Putamen (tissue), 1 donor: ENCODE results near the gene CASP2.
"Not testable (repeated sequence)": the region's sequence is repeated elsewhere in the genome, so short reads cannot be mapped to it uniquely, and the experiment has no call there.

Experiments
- DNase-seq: peaks from one replicate; pipeline ENCODE4 v3.0.0-alpha.2; 2016; ENCODE audit warnings: low spot score

The CASP2 gene

DNA sequence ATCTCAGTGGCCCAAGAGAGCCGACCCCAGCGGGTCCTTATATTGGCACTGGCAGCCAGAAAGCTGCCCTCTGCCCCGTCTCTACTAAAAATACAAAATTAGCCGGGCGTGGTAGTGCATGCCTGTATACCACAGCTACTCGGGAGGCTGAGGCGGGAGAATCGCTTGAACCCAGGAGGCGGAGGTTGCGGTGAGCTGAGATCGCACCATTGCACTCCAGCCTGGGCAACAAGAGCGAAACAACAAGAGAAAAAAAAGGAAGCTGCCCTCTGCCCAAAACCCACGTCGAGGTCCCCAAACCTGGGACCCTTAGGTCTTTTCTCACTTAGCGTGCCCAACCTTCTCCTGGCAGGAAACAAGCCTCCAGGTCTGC is 24.0 kb upstream of the CASP2 start:
- not testable (repeated sequence) for DNase-seq

DNA sequence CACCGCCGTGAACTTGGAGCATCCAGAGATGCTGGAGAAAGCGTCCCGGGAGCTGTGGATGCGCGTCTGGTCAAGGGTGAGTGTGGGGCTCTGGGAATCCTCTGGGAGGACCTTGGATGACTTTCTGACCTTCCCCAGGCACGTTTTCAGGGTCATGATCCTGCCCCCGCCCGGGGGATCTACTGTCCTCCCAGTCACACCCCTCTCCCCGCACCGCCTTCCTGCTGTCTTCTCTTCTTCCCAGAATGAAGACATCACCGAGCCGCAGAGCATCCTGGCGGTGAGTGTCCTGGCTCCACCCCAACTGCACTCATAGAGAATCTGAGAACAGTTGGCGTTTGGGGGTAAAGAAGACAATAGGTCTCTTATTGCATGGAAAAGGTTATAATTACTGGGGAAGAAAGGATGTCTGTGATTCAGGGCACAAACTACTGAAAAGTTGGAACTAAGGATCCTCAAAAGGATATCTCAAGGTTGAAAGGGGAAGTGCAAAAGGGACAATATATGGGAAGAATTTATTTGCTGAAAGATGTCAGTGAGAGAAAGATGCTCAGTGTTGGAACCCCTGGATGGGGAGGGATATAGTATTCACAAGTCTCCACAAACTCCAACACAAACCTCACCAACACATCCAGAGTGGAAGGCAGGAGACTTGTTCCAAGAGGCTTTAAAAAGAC is 23.0 kb upstream of the CASP2 start:
- DNase-seq, result no peak

DNA sequence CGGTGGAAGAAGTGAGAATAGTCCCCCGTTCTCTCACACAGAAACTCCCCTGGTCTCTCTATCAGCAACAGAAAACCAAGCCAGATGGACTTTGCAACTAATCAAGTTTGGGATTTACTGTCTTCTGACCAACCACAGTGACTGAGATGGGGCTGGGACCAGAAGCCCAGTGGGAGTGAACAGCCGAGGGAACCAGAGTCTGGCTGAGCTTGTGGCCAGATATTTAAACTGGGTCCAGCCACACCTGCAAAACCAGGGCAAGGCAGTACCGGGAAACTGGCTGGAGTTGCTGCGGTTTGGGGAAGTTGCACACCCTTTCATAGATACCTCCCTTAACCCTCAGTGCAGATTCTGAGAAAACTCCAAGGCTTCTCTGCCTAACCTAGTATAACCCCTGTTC is 18.9 kb upstream of the CASP2 start:
- DNase-seq, result no peak

DNA sequence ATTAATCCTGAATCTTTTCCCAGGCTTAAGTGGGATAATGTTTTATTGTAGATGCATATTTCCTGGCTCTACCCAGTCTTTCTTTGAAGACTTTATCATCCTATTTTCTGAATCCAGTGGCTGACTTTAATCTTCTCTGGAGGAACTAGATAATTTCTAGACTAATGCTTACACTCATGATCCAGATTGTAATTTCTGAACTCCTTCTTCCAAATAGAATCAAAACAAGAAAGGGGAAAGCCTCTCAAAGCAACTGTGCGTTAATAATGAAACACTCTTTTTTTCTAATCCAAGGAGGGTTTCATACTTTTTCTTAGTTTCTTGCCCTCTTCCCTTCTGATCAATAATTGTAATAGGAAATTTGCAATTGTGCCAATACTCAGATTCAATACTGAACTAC is 16.9 kb upstream of the CASP2 start:
- no peak for DNase-seq

DNA sequence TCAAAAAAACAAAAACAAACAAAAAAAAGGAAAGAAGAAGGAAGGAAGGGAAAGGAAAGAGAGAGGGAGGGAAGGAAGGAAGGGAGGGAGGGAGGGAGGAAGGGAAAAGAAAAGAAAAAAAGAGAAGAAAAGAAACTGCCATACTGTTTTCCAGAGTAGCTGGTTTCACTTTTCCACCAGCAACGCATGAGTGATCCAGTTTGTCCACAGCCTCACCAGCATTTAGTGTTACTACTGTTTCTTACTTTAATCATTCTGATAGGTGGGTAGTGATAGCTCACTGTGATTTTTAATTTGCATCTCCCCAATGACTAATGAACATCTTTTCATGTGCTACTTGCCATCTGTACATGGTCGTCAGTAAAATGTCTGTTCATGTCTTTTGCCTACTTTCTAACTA is 15.3 kb upstream of the CASP2 start:
- no peak for DNase-seq

- DNase-seq, result peak; percentile 89
Observed at GRCh38 chr7:143279186-143280098, 8.7 kb upstream of the CASP2 start.

GRCh38 chr7:143280160-143280559 is 8.0 kb upstream of the CASP2 start:
- DNase-seq, result no peak

GRCh38 chr7:143280566-143280965 is 7.6 kb upstream of the CASP2 start:
- DNase-seq, result no peak

DNA sequence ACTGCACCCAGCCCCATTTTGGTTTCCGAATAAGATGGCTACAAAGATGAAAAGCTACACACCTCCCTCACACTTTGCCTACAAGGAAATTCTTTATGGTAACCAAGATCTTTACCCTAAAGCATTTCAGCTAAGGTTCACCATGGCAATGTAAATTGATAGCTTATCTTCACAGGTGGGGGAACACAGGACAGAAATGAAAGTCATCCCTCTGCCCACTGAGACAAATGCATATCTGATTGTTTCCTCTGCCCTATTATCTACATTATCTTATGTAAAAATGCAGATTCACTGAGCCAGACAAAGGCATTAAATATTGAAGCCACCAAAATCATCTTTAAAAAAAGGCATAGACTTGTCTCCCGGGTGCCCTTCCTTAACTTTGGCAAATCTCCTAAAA is 6.6 kb upstream of the CASP2 start:
- DNase-seq, result no peak

- DNase-seq, result no peak
Observed at GRCh38 chr7:143282124-143282523, 6.0 kb upstream of the CASP2 start.

GRCh38 chr7:143283381-143283780 is 4.8 kb upstream of the CASP2 start:
- no peak for DNase-seq

- DNase-seq, result no peak
Observed at GRCh38 chr7:143284591-143285469, 3.3 kb upstream of the CASP2 start, which contains the start of gene TMEM139. Gene TMEM139, plus strand, starts transcription at chr7:143284958. Its CDS starts 1,000 bp downstream, at chr7:143285958.

DNA sequence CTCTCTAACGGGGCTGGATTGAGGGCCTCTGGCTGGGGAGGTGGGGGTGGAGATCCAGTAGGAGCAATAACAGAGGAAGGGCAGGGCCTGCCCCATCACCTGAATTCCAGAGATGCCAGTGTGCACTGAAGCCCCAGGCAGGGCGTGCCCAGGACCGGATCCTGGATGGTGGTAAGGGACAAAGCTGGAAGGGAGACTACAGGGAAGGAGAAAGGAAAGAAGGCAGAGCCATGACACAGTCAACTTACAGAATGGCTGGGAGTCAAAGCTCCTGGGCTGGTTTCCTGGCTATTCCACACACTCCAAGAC is 2.7 kb upstream of the CASP2 start:
- no peak for DNase-seq

- peak; percentile 89 for DNase-seq
Observed at GRCh38 chr7:143285806-143286521, 2.2 kb upstream of the CASP2 start.

GRCh38 chr7:143286522-143286890 is 1.6 kb upstream of the CASP2 start:
- DNase-seq, result peak; percentile 65

DNA sequence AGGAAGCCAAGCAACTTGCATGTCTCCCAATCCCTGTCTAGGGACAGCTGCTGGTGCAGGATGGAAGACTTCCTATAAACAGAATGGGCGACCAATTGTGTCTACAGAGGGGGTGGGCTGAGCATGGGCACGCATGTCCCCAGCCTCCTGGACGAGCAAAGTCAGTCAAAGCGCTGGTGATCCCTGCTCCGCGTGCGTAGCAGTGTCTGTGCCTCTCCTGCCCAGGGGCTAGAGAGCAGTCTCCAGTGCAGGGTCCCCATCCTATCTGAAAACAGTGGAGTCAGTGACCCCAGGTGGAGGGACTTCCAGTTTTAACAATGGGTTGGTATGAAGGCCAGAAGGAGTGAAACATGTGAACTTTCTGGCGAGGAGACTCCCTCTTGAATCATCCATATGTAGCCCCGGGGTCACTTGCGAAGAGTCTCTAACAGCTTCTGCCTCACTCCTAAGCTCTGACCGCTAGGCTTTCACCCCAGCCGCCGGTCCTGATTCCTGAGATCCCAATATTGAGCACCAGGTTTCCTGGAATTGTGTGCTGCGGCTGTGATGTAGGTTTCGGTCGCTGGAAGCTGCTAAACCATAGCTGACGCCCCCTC is 714 bp upstream of the CASP2 start:
- DNase-seq, result no peak

- no peak for DNase-seq
Observed at GRCh38 chr7:143288836-143289235, 685 bp downstream of the CASP2 start.

- DNase-seq, result no peak
Observed at GRCh38 chr7:143289421-143289820, 1.3 kb downstream of the CASP2 start.

DNA sequence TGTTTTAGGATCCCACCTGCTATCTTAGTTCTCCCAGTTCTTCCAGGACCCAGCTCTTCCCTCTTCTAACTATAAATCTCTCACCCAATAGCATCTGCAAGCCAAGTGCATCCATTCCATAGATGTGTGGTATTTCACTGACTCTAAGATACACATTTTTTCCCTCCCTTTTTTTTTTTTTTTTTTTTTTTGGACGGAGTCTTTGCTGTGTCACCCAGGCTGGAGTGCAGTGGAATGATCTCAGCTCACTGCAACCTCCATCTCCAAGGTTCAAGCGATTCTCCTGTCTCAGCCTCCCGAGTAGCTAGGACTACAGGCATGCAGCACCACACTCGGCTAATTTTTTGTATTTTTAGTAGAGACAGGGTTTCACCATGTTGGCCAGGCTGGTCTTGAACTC is 1.7 kb downstream of the CASP2 start:
- DNase-seq, result not testable (repeated sequence)

DNA sequence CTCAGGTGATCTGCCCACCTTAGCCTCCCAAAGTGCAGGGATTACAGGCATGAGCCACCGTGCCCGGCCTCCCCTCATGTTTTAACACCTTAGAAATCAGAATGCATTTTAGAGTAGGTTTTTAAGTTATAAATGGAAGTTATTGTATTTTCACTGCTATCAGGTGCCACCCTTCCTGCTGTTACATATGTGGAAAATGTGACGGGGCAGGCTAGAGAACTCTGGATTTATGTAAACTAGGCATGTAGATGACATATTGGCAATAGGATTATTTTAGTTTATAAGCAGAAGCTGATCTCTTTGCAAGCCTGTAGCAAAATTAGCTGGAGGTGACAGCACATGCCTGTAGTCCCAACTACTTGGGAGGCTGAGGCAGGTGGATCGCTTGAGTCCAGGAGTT is 2.1 kb downstream of the CASP2 start:
- DNase-seq, result no peak

- no peak for DNase-seq
Observed at GRCh38 chr7:143292876-143293275, 4.7 kb downstream of the CASP2 start.

DNA sequence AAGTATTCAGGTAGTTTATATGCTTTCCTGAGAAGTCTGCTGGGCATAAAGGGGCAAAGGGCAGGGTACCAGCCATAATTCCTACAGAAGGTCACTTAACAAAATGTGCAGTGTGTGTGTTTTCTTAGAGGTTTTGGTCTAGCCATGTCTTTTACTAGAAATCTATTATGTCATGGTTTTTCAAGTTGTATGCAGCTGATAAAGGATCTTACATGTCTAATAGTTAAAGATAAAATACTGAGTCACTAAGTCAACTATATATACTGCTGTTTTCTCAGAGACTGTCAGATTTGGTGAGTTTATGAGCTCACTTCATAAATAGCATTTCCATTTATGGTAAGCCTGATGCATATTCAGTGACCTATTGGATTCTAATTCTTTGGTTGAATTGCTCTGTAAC is 7.7 kb downstream of the CASP2 start:
- no peak for DNase-seq
